HL-60 (cell line): ENCODE data around the gene CNTNAP5.

Experiments
- DNase-seq, 2 experiments: peaks; one replicate each; pipeline ENCODE4 v3.0.0-alpha.2; 2010 to 2020; ENCODE audit warnings: low read depth in 1 of 2, low spot score in 1 of 2
- H3K27ac ChIP-seq: fragments of 250-450 bp; sonication (Bioruptor Pico); replicated peaks from 2 replicates; pipeline ENCODE4 v1.5.1; 2020; ENCODE audit warnings: mild to moderate bottlenecking, moderate library complexity
- H3K27me3 ChIP-seq: fragments of 250-450 bp; sonication (Bioruptor Pico); 2 replicates; pipeline ENCODE4 v1.5.1; 2021; ENCODE audit warnings: mild to moderate bottlenecking, moderate library complexity; ENCODE audit not compliant: insufficient read depth, poor library complexity, severe bottlenecking
- H3K4me3 ChIP-seq: replicated peaks from 2 replicates; pipeline ENCODE4 v1.5.1; 2011; ENCODE audit warnings: mild to moderate bottlenecking, control low read depth, low read length; ENCODE audit not compliant: insufficient read depth
- CTCF ChIP-seq: IDR thresholded peaks from one replicate; pipeline ENCODE4 v1.5.1; 2011; ENCODE audit warnings: low read length, control low read depth, inconsistent platforms; ENCODE audit not compliant: insufficient read depth
- GABPA ChIP-seq: IDR thresholded peaks from 2 replicates; pipeline ENCODE4 v1.6.1; 2012; ENCODE audit warnings: low read depth
- POLR2AphosphoS5 ChIP-seq: IDR thresholded peaks from 2 replicates; pipeline ENCODE4 v1.6.1; 2012; ENCODE audit warnings: low read depth
- REST ChIP-seq: IDR thresholded peaks from 2 replicates; pipeline ENCODE4 v1.6.1; 2012; ENCODE audit warnings: low read depth; ENCODE audit not compliant: insufficient replicate concordance
- SPI1 ChIP-seq: IDR thresholded peaks from 2 replicates; pipeline ENCODE4 v1.6.1; 2012; ENCODE audit warnings: low read depth, mild to moderate bottlenecking, borderline replicate concordance

Gene CNTNAP5

GRCh38 chr2:124646166-124646815 lies 621.2 kb downstream of the CNTNAP5 start:
- no peak overlapping the region for H3K27ac ChIP-seq
- no peak for TF ChIP-seq GABPA
- no peak for TF ChIP-seq POLR2AphosphoS5
- no peak for TF ChIP-seq REST
- TF ChIP-seq CTCF, result no peak
- no peak for TF ChIP-seq SPI1

GRCh38 chr2:124647245-124647644 lies 622.2 kb downstream of the CNTNAP5 start:
- DNase-seq, result no peak
- H3K4me3 ChIP-seq, result no peak overlapping the region
- H3K27ac ChIP-seq, result no peak overlapping the region
- TF ChIP-seq SPI1 (no peak), GABPA (no peak), REST (no peak), CTCF (no peak), POLR2AphosphoS5 (no peak)
- no peaks in the 10 kb centered on the region for H3K27me3 ChIP-seq

More at GRCh38 chr2:124646166-124646815, 621.2 kb downstream of the CNTNAP5 start:
- no peak for DNase-seq
- no peak overlapping the region for H3K4me3 ChIP-seq
- no peaks in the 10 kb centered on the region for H3K27me3 ChIP-seq

- no peak overlapping the region for H3K4me3 ChIP-seq
- no peak overlapping the region for H3K27ac ChIP-seq
- no peaks in the 10 kb centered on the region for H3K27me3 ChIP-seq
- DNase-seq, result no peak
- TF ChIP-seq GABPA (no peak), CTCF (no peak), REST (no peak), POLR2AphosphoS5 (no peak), SPI1 (no peak)
Measured at GRCh38 chr2:124647663-124648062, 622.6 kb downstream of the CNTNAP5 start.
